Choroid plexus epithelial cell (primary cell): ENCODE results near the gene TRIM46.

ENCODE experiments used
- DNase-seq: peaks from one replicate; pipeline ENCODE4 v3.0.0-alpha.2; 2010; ENCODE audit warnings: low read depth
- H3K4me3 ChIP-seq: 2 replicates; pipeline ENCODE4 v1.5.1; 2011; ENCODE audit warnings: low read depth, mild to moderate bottlenecking, control low read depth, low read length, moderate library complexity
- TF ChIP-seq, protein P1 (sequence below): conservative IDR thresholded peaks from 2 replicates; pipeline ENCODE4 v1.5.1; 2011; ENCODE audit warnings: low read depth, mild to moderate bottlenecking, control low read depth, inconsistent platforms, low read length, moderate library complexity

Gene TRIM46

DNA sequence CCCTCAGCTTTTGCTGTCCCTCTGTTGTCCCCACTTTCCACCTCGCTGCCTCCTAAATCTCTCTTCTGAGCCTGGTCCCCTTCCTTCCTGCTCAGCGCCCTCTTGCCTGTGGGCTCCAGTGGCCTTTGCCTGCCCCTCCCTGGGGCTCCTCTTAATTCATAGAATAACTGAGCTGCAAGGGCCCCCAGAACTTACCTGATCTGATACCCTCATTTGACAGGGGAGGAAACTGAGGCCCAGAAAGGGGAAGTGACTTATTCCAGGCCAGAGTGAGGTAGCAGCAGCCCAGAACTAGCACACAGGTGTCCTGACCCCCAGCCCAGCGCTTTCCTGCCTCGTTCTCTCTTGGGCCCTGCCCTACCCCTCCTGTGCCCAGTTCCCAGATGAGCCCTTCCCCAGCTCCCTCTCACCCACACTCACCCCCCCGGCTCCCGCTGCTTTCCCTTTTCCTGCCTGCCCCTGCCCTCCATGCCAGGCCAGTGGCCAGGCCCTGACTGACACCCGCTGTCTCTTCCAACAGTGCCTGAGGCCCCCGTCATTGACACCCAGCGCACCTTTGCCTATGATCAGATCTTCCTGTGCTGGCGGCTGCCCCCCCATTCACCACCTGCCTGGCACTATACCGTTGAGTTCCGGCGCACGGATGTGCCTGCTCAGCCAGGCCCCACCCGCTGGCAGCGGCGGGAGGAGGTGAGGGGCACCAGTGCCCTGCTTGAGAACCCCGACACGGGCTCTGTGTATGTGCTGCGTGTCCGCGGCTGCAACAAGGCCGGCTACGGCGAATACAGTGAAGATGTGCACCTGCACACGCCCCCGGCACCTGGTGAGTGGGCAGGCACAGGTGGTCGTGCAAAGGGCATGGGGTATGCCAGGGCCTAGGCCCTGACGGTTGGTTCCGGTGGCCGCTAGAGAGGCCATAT, 5.7 kb downstream of the TRIM46 start:
- no peak for DNase-seq
- TF ChIP-seq, protein P1, sequence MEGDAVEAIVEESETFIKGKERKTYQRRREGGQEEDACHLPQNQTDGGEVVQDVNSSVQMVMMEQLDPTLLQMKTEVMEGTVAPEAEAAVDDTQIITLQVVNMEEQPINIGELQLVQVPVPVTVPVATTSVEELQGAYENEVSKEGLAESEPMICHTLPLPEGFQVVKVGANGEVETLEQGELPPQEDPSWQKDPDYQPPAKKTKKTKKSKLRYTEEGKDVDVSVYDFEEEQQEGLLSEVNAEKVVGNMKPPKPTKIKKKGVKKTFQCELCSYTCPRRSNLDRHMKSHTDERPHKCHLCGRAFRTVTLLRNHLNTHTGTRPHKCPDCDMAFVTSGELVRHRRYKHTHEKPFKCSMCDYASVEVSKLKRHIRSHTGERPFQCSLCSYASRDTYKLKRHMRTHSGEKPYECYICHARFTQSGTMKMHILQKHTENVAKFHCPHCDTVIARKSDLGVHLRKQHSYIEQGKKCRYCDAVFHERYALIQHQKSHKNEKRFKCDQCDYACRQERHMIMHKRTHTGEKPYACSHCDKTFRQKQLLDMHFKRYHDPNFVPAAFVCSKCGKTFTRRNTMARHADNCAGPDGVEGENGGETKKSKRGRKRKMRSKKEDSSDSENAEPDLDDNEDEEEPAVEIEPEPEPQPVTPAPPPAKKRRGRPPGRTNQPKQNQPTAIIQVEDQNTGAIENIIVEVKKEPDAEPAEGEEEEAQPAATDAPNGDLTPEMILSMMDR = no peak
- H3K4me3 ChIP-seq = no peak overlapping the region

DNA sequence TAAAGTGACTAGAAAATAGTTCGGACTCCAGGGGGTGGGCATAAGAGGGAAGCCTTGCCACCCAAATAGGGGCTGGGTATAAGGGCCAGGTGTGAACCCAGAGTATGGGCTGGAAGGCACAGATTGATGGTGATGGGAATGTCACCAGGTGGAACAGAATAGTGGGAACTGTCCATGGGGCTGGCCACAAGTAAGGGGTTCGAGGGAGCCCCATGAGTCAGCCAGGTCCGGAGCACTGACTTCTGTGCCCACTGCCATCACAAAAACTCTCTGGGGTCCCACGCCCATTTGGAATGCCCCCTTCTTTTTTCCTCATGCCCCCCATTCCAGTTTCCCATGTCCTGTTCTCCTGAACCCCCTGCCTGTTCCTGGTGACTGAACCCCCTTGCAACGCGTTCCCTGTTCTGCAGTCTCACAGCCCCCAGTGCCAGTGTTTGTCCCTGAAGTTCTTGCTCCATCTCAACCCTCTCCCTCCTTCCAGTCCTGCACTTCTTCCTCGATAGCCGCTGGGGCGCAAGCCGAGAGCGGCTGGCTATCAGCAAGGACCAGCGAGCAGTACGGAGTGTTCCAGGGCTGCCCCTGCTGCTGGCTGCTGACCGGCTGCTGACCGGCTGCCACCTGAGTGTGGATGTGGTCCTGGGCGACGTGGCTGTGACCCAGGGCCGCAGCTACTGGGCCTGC, 7.9 kb downstream of the TRIM46 start:
- TF ChIP-seq, protein P1 = no peak
- no peak overlapping the region for H3K4me3 ChIP-seq
- DNase-seq = no peak

DNA sequence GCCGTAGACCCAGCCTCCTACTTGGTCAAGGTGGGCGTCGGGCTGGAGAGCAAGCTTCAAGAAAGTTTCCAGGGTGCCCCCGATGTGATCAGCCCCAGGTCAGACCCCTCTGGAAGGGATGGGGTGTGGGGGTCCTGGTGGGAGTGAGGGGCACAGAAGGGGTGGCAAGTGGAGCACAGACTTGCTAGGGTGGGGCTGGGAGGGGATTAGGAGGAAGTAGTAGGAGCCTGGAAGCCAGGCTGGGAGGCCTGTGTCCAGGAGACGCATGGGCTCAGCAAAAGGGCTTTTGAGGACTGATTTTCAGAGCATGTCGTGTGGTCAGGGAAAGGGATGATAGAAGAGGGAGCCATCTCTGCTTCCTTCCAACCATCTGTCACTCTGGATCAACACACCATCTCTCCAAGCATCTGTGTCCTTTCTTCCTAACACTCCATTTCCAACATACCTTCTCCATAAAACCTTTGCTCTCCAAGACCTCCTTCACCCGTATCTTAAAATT, 8.5 kb downstream of the TRIM46 start:
- TF ChIP-seq, protein P1 = no peak
- DNase-seq = no peak
- no peak overlapping the region for H3K4me3 ChIP-seq

DNA sequence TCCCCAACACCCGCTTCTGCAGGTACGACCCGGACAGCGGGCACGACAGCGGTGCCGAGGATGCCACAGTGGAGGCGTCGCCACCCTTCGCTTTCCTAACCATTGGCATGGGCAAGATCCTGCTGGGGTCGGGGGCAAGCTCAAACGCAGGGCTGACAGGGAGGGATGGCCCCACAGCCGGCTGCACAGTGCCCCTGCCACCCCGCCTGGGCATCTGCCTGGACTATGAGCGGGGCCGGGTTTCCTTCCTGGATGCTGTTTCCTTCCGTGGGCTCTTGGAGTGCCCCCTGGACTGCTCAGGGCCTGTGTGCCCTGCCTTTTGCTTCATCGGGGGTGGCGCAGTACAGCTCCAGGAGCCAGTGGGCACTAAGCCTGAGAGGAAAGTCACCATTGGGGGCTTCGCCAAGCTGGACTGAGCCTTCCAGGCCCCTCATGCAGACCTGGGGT, 10.1 kb downstream of the TRIM46 start:
- H3K4me3 ChIP-seq = no peak overlapping the region
- TF ChIP-seq, protein P1 = no peak
- no peak for DNase-seq

DNA sequence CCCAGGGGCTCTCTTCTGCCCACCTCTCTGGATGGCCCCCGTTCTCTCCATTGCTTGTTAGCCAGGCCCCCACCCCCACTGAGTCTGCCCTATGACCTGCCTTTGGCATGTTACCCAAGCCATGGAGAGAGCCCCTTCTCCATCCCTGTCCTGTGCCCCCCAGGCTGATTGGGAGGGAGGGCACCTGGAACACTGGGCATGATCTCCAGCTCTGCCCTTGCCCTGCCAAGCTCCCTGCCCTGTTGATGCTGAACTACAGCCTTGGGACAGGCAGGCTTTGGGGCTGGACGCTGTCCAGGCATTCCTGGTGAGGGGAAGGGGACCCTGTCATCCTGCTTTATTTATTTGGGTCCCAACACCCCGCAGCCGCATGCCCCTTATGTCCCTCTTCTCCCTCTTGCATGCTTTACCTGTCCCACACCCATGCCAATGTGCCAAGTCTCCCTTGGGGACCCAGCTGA, 10.7 kb downstream of the TRIM46 start:
- DNase-seq = no peak
- no peak overlapping the region for H3K4me3 ChIP-seq
- TF ChIP-seq, protein P1 = no peak

DNA sequence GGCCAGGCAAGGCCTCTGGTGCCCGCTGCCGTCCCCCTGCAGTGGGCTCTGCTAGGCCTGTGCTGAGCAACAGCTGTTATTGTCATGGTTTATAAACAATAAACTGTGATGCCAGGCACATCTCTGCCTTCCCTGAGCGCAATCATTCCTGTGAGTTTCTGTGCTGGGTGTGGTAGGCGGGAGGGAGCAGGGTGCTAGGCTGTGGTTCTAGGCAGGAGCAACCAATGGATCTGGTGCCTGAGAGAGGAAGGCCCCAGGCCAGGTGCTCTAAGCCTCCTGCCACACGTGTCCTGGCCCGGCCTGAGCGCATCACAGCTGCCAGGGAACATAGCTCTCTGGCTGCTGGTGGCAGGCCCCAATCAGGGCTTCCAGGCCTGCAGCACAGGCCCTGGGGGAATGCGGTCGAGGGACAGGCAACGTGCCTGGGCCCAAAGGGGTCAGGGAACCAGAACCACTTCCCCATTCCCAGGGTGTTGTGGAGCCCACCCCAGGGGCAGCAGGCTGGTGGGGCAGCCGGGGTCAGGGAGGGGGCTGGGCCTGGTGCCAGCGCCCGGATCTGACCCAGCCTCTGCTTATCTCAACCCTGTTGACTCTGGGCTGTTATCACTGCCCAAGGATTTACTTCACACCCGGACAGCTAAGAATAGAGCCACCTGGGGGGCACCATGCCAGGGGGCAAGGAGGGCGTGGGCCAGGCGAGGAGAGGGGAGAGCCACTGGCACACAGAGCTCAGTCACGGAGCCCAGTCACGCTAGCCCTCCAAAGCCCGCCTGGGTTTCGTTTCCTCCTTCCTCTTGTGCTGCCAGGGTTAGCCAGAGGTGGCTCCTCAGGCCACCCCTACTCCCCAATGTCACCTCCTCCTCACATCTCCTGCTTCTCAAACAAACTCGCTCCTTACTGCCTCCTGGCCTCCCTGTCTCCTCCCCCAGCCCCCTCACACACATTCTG, 11.5 kb downstream of the TRIM46 start:
- TF ChIP-seq, protein P1 = no peak
- DNase-seq = no peak
- H3K4me3 ChIP-seq = no peak overlapping the region
